ENCODE measurements around the gene UGT3A2.
"Not testable (repeated sequence)": the region's sequence is repeated elsewhere in the genome, so short reads cannot be mapped to it uniquely, and the experiment has no call there.

Gene UGT3A2

DNA sequence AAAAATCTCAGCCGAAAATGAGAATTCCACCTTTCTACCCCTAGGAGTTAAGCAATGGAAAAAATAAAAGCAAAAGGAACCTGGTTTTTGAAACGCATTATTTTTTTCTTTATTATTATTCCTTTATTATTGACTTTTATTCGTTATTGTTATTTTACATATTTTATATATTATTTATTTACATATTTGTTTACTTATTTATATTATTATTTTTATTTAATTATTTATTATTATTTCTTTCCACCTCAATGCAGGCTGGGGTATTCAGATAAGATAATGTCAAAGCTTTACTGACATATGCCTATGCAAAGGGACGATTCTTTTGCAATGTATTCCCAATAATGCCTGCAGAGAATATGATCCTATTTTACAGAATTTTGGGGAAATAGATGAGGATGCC, 16.7 kb downstream of the UGT3A2 start:
- DNase-seq = no peak

DNA sequence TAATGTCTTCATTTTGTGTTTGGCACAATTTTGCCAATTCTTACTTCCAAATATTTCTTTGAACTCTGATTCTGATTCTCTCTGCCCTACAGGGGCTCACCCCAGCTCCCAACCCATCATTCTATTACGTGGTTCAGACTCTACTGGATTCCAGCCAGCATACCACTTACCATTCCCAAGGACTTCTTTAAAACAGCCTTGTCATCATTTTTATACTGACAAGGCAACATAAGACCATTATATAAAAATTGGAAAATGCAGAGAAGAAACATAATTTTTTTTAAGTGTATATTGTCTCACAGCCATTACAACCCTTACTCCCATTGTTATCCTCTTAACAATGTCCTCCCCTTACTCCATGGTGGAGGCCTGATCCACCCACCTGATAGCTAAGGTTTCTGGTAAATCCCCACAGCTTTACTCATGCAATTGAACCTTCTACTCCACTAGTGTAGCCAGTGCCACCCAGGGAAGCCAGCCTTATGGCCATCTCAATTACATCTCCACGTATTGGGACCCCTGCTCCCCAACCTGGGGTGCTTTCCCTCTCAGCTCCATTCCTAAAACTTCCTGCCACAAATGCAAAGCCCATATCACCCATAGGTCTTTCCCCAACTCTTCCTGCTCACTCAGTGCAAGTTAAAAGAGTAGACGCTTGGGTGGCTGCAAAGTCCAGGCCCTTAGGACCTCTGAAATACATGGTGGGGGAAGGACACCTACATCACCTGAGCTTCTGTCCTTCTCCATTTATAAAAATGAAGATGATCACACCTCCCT, 19.1 kb downstream of the UGT3A2 start:
- DNase-seq = no peak

DNA sequence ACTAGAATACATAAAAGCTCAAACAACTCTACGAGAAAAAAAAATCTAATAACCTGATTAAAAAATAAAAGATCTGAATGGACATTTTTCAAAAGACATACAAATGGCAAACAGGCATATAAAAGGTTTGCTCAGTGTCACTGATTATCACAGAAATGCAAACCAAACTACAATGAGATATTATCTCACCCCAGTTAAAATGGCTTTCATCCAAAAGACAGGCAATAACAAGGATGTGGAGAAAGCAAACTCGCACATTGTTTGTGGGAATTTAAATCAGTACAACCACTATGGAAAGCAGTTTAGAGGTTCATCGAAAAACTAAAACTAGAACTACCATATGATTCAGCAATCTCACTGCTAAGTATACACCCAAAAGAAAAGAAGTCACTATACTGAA, 20.8 kb downstream of the UGT3A2 start:
- no peak for DNase-seq

DNA sequence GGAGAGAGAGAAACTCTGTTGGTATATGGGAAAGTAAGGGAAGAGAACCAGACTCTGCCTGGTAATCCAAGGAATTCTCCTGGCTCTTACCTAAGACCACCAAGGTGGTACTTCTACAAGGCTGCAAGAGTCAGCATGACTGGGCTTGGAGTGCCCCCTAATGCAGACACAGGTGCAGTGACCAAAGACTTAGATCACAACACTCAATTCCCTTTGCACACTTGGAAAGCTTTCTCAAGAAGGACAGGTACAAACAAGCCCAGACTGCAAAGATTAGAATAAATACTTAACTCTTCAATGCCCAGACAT, 25.2 kb downstream of the UGT3A2 start:
- DNase-seq = no peak

DNA sequence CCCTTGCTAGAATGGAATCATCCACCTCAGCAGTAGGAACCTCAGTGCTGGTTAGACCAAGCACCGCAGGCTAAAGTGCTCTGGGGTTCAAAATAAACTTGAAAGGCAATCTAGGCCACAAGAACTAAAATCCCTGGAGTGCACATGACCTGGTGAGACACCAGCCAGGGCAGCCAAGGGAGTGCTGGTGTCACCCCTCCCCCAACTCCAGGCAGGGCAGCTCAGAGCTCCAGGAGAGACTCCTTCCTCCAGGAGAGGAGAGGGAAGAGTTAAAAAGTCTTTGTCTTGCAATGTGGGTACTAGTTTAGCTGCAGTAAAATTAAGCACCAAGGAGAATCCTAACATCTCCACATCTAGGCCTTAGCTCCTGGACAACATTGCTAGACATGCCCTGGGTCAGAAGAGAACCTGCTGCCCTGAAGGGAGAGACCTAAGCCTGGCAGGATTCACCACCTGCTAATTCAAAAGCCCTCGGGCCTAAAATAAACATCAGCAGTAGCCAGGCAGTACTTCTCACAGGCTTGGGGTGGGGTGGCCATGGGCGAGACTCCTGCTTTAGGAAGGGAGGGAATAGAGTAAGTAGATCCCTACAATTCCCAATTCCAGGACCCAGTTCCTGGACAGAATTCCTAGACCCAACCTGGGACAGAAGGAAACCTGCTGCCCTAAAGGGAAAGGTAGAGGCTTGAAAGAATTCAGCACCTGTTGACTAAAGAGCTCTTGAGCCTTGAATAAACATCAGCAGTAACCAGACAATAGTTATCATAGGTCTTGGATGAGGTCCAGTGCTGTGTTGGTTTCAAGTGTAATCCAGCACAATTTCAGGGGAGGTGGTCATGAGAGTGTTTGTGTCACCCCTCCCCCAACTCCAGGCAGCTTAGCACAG, 25.8 kb downstream of the UGT3A2 start:
- DNase-seq = peak; percentile 95

DNA sequence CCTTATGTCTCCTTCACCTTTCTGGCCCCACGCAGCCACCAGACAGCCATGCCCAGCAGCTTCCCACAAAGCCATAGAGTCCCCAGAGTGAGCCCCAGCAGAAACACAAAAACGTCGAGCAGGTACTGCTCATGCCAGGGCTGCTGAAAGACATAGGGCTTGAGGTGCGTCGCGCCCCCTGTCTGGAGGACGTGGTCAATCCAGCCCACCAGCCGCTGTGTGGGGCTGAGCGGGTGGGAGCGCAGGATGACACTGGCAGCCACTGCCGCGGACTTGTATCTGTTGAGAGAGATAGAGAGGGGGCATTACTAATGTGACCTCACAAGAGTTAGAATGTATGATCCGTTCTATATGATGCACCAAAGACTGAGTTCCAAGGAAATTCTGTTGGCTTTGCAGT, 31.0 kb downstream of the UGT3A2 start:
- DNase-seq = no peak

DNA sequence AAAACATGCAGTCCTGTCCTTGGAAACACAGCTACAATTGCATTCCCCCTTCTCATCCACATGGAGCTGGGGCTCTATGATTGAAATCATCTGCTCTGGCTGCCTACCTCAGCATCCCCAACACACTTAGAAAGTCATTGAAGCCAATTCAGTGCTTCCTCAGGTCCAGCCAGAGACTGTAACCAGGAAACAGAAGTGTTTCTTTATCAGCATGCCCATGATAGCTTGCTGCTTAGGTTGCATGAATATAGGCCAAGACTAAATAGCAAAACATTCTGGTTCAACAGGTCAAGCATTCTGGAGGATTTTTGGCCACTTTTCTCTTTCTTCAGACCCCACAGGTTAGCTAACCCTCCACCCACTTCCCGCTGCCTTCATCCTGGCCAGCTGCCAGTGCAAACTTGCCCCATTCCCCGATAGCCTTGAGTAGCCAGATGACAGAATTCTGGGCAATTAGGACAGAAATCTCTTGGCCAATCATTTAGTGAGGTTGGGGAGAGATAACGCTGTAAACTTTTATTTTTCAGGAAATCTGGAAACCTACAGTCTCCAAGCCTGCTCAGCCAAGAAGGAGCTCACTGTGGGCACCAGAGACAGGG, 32.0 kb downstream of the UGT3A2 start:
- not testable (repeated sequence) for DNase-seq

DNA sequence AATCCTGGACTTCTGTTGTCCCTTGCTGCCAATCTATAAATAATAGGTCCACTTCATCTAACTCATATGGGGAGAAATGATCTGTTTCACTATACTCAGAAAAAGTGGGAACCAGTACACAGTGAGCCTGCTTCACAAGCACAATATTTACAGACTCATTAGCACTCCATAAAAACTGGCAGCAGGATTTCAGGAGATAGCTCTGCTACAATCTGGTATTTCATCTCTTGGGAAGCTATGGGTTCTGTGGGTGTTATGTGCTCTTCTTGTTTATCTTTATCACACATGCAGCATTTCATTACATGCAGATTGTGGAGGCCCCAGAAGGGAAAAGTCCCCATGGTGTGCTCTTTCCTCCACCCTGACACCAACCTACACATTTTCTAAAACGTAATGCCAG, 33.2 kb downstream of the UGT3A2 start:
- no peak for DNase-seq

DNA sequence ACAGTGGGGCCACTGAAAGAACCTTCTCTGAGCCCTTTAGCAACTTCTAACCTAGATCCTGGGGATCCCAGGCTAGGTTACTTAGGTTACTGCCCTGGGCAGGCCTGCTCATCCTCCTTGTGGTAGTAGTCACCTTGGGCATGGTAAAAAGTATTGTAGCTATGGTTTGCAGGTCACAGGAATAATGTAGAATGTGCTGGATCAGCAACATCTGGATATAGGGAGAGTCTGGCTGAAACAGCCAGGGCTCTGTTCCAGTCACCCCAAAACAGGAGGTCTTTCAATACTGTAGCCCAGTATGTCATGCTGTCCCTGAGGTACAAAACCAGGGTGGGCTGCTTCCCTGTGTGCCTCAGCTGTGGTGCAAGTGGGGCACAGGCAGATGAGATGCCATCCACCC, 33.6 kb downstream of the UGT3A2 start:
- DNase-seq = no peak

DNA sequence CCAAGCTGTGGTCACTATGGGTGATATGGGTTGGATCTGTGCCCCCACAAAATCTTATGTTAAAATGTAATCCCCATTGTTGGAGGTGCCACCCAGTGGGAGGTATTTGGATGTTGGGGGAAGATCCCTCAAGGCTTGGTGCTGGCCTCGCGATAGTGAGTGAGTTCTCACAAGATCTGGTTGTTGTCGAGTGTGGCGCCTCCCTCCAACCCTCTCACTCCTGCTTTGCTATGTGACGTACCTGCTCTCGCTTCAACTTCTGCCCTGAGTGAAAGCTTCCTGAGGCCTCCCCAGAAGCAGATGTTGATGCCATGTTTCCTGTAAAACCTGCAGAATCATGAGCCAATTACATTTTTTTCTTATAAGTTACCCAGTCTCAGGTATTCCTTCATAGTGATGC, 35.5 kb downstream of the UGT3A2 start:
- DNase-seq = no peak

DNA sequence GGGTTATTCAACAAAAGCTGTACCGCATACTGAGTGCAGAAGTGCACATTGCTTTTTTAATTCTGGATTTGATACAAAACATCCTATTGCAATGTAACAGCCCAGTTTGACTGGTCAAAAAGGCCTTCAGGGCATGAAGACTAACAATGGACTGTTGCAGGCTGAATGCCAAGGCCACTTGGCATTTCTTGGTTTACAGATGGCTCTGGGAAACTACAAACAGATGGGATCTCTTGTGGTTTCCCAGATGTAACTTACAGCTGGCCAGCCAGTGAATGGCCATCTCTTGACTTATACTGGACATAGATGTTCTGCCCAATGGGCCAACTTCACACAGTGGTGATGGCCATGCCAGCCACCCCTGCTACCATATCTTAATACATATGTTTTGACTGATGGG, 36.8 kb downstream of the UGT3A2 start:
- no peak for DNase-seq

DNA sequence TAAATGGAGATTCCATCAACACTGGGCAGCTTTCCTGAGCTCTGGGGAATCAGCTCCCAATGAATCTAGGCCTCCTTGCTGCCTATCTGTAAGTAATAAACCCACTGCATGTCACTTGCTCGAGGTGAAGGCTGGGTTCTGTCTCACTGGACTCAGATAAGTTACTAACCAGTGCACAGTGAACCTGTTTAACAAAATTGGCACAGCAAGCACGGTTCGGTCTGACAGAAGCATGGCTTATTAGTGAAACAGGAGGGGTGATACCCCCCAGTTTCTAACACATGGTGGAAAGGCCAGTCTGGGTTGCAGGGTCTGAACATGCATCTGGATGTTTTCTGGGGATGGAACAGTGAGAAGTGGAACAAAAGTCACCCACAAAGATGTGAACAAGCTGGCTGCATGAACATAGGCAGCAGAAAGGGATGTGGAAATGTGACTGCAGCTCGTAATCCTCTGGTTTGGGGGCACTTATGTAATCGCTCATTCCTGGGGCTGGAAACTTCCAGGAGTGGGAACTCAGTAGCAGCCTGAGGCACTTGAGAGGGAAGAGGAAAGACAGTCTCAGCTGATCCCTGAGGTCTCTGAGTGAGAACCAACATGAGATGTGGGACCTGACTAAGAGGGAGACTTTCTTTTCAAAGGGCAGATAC, 37.7 kb downstream of the UGT3A2 start:
- DNase-seq = no peak

DNA sequence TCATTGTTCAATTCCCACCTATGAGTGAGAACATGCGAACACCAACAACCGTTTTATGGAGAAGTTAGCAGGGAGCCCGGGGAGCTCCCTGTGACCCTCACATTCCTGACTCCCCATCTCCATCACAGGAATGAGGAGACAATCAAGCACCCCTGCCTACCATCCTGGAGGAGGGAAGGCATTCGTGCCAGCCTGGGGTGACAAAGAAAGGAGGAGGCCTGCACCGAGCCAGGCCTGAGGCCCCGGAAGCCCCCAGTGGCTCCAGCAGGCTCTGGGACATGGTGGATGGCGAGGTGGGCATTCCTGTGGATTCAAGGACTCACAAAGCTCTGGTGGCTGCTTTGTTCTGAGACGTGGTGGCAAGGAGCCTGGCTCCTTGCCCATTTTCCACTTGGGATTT, 39.0 kb downstream of the UGT3A2 start:
- no peak for DNase-seq

DNA sequence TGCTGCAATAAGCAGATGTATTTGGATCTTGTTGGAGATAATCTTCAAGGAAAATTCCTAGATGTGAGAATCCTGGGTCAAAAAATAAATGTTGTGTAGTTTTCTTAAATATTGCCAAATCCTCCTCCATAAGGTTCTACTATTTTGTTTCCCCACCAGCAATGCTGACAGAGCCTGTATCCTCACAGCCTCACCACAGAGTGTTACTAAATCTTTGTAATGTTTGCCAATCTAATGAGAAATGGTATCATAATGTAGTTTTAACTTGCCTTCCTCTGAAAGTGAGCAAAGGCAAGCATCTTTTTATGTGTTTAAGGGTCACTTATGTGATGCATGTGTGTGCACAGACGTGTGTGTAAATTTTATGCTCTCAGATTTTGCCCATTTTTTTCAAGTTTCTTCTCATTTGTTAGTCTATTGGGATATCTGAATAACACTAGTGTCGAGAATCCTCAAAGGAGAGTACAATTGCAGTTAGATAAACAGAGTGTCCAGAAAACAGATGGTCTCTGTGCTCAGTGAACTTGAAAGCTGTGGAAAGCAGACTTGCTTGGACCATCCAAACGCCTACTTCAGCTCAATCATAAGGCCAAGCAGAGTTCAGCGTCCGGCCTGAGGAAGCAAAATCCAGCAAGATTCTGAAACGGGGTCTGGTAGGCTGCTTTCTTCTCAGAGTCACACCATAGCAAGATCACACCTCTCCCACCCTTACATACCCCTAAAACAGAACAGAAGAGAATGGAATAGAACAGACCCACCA, 39.8 kb downstream of the UGT3A2 start:
- no peak for DNase-seq

DNA sequence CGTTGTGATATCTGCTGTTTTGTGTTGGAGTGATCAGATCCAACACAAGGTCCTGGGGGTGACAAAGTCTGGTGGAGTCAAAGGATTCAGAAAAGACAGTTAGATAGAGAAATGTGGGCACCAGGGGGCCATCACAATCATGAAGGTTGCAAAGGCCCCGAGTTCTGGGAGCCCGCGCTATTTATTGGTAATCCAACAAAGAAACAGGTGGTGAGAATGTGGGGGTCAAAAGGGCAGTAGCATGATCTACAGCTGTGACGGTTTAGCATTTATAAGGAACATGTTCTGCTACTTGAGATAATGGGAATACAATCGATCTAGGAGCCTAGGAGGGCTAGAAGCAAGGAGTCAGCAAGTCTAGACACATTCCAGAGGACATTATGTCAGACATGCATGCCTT, 44.4 kb downstream of the UGT3A2 start:
- DNase-seq = not testable (repeated sequence)

DNA sequence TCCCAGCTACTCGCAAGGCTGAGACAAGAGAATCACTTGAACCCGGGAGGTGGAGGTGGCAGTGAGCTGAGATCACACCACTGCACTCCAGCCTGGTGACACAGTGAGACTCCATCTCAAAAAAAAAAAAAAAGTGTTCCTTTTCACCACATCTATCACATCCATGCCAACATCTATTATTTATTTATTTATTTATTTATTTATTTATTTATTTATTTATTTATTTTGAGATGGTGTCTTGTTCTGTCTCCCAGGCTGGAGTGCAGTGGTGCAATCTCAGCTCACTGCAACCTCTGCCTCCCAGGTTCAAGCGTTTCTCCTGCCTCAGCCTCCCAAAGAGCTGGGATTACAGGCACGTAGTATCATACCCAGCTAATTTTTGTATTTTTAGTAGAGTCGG, 47.1 kb downstream of the UGT3A2 start:
- not testable (repeated sequence) for DNase-seq

DNA sequence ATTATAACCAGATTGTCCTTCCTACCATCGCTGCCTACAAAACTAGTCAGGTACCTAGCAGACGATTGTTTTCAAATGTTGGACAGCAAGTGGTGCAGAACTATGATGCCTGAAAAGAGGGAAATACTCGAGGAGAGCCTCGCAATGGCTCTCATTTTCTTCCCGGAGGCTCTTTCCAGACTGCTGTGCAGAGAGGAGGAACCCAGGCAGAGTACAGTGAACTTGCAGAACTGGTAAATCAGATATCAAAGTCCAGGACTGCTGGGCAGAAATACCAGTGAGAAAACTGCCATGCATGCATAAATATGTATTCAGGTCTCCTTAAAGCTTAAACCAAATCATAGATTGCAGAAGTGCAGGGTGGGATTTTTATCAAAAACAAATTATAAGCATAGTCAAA, 49.1 kb downstream of the UGT3A2 start:
- DNase-seq = no peak

DNA sequence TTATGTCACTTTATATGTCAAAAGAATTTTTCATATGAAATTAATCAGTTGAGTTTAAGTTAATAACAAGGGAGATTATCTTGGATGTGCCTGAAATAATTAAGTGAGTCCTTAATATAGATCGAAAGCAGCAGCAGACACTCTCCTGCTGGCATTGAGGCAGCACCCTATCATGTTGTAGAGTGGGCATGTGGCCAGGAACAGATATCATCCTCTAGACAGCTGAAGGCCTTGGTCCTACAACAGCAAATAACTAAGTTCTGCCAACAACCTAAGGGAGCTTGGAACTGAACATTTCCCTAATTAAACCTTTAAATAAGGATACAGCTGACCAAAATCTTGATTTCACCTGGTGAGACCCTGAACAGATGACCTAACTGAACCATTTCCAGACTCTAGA, 49.7 kb downstream of the UGT3A2 start:
- no peak for DNase-seq

DNA sequence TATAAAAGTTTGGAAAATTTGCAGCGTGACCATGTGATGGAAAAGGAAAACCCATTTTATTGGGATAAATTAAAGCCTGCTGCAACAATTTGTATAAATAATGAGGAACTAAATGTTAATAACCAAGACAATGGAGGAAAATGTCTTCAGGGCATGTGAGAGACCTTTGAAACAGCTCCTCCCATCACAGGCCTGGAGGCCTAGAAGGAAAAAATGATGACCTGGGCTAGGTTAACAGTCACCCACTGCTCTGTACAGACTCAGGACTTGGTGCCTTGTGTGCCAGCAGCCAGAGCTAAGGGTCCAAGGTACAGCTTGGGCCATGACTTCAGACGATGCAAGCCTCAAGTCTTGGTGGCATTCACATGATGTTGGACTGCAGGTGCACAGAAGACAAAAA, 53.5 kb downstream of the UGT3A2 start:
- DNase-seq = no peak

DNA sequence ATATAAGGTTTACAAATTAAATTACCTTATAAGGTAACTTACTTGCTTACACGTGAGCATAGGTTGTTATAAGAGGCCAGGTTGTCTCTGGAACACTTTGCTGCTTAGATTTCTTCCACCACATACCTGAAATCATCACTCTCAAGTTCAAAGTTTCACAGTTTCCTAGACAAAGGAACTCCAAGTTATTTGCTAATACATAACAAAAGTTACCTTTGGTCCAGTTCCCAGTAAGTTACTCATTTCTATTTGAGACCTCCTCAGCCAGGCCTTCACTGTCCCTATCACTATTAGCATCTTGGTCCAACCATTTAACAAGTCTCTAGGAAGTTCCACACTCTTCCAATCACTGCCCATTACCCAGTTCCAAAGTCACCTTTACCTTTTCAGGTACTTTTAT, 57.0 kb downstream of the UGT3A2 start:
- no peak for DNase-seq

DNA sequence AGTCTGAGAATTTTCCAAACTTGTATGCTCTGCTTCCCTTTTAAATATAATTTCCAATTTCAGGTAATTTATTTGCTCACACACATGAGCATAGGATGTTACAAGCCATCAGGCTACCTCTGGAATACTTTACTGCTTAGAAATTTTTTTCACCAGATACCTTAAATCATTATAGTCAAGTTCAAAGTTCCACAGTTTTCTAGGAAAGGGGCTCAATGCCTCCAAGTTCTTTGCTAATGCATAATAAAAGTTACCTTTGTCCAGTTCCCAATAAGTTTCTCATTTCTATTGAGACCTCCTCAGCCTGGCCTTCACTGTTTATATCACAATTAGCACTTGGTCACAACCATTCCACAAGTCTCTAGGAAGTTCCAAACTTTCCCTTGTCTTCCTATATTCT, 59.3 kb downstream of the UGT3A2 start:
- no peak for DNase-seq

DNA sequence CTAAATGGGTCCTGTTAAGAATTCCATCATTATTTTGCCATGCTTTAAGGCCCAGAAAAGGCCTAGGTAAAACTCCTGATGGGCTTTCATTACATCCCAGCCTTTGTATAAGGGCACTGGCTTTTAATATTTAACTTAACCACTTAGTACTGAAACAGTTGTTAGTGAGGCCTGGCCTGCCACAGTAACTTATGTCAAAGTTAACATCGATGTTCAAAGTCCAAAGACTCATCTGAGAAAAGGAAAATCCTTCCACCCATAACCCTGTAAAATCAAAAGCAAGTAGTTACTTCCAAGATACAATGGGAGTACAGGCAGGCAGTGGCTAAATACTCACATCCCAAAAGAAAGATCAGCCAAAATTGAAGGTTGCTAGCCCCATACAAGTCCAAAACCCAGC, 60.5 kb downstream of the UGT3A2 start:
- DNase-seq = no peak

DNA sequence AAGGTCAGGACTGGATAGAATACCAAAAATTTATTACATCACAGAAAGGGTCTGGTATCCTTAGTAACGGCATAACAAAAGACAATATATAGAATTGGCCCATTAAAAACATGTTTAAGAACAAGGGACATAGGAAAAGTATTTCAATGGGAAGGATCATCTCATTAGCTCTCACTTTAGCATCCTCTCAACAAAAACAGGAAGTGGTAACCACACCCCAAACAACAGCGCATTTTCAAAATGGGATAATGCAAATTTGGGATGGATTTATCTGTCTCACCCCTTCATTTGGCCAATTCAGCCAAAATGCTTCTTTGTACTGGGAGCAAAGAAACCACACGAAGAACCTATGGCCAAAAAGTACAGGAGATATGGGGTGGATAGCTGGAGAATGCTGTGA, 65.7 kb downstream of the UGT3A2 start:
- no peak for DNase-seq

Measured in NCI-H510A treated with DMSO at 0.1 percent for 48 hours (cell line).